ENCODE results near the gene VEZT.
"Not testable (repeated sequence)": the region's sequence is repeated elsewhere in the genome, so short reads cannot be mapped to it uniquely, and the experiment has no call there.

VEZT gene

DNA sequence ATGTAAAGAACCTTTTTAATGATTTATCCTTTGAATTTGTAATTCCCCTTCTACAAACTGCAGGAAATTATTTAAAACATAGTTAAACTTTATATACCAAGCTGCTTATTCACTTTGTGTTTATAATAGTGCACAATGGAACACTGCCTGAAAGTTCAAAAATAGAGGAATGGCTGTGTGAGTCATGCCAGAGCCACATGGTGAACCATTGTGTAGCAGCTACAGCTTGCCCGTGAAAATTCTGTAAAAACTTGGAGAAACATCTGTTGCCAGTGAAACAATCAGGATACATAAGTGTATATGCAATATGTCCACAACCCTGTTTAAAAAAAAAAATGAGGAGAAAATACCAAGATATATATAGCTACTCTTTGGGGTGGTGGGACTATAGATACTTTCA is 59.5 kb downstream of the VEZT start:
- DNase-seq: no peak
- no peak overlapping the region for H3K4me3 Mint-ChIP-seq
- H3K36me3 Mint-ChIP-seq (ENCODE audit: low read depth): peaks cover 78% of the 10 kb centered on the region
- H3K9me3 Mint-ChIP-seq: no peaks in the 10 kb centered on the region
- no peak overlapping the region for H3K27ac Mint-ChIP-seq
- H3K4me1 Mint-ChIP-seq (ENCODE audit: low read depth): no peaks in the 10 kb centered on the region
- no peaks in the 10 kb centered on the region for H3K27me3 Mint-ChIP-seq

DNA sequence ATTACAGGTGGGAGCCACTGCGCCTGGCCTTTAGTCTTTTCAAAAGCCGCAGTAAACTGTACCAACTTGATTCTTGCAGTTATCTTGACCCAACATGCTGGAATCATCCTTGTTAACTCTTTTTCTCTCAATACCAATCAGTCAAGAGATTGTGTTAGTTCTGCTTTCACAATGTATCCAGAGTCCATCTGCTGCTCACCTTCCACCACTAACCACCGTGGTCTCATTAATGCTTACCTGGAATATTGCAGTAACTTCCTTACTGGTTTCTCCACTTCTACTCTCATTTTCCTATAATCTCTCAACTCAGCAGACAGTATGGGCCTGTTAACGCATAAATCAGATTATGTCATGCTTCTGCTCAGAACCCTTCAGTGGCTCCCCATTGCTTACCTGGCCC is 62.2 kb downstream of the VEZT start:
- Mint-ChIP-seq H3K27me3 (no peaks in the 10 kb centered on the region), H3K9me3 (no peaks in the 10 kb centered on the region), H3K27ac (no peak overlapping the region), H3K4me3 (no peak overlapping the region), H3K36me3 (ENCODE audit: low read depth) (peaks cover 84% of the 10 kb centered on the region), H3K4me1 (ENCODE audit: low read depth) (no peaks in the 10 kb centered on the region)
- no peak for DNase-seq

DNA sequence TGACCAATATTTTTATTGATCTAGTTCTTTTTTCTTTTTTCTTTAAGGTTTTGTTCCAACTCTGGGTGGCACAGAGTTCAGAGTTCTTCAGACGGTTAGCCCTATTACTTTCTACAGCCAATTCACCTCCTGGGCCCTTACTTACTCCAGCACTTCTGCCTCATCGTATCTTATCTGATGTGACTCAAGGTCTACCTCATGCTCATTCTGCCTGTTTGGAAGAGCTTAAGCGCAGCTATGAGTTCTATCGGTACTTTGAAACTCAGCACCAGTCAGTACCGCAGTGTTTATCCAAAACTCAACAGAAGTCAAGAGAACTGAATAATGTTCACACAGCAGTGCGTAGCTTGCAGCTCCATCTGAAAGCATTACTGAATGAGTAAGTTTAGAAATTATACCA is 64.7 kb downstream of the VEZT start:
- no peak overlapping the region for H3K27ac Mint-ChIP-seq
- H3K36me3 Mint-ChIP-seq (ENCODE audit: low read depth): peaks cover 85% of the 10 kb centered on the region
- H3K4me3 Mint-ChIP-seq: no peak overlapping the region

DNA sequence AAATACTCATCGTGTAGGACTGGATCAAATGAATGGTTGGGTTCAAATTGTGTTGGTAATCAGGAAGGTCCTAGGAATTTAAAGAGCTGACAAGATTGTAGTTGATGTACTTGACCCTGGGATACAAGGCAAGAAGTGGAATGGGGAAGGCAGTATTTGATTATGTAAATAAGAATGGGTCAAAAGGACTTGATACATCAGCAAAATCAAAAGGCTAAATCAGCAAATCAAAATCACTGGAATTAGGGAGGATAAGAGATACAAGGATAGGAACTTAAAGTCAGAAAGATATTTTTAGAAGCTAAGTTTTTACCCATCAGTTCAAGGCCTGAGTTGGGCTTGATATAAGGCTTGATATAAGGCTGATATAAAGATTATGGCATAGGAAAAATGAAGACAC is 65.8 kb downstream of the VEZT start:
- no peak for DNase-seq
- Mint-ChIP-seq H3K4me1 (ENCODE audit: low read depth) (no peaks in the 10 kb centered on the region), H3K27ac (no peak overlapping the region), H3K4me3 (no peak overlapping the region), H3K9me3 (no peaks in the 10 kb centered on the region), H3K27me3 (no peaks in the 10 kb centered on the region), H3K36me3 (ENCODE audit: low read depth) (peaks cover 84% of the 10 kb centered on the region)

More for the DNA sequence above, 64.7 kb downstream of the VEZT start:
- H3K4me1 Mint-ChIP-seq (ENCODE audit: low read depth): no peaks in the 10 kb centered on the region
- no peaks in the 10 kb centered on the region for H3K27me3 Mint-ChIP-seq
- H3K9me3 Mint-ChIP-seq: no peaks in the 10 kb centered on the region
- DNase-seq: no peak

DNA sequence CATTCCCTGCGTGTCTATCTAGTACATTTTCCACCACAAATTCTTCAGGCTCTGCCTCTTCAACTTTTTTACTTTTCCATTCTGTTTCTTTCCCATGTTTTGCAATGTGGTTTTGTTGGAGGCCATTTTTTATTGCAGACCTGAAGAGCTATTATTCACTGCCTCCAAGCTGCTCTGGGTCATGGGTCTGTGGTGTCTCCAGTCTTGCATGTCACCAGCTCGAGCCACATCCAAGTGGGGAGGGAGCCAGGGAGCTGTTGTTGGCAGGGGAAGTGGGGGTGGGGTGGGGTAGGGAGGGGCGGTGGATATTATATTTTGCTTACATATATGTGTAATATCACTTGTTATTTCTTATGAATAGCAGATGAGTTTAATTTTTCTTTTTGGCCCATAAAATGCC is 69.1 kb downstream of the VEZT start:
- H3K27ac Mint-ChIP-seq: no peak overlapping the region
- peaks cover 85% of the 10 kb centered on the region for H3K36me3 Mint-ChIP-seq (ENCODE audit: low read depth)
- no peak overlapping the region for H3K4me3 Mint-ChIP-seq
- H3K9me3 Mint-ChIP-seq: no peaks in the 10 kb centered on the region
- DNase-seq: no peak
- H3K27me3 Mint-ChIP-seq: no peaks in the 10 kb centered on the region
- no peaks in the 10 kb centered on the region for H3K4me1 Mint-ChIP-seq (ENCODE audit: low read depth)

DNA sequence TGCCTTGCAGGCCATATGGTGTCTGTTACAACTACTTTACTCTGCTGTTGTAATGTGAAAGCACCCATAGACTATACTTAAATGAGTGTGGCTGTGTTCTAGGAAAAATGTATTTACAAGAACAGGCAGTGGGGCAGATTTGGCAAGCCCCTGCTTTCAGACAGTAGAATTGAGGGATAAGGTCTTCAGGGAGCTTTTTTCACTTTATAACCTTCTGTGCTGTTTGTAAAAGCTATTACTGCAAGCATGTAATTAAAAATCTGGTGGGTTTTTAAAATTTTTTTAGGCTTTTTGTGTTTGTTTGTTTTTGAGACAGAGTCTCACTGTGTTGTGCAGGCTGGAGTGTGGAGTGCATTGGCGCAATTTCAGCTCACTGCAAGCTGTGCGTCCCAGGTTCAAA is 73.9 kb downstream of the VEZT start:
- H3K4me3 Mint-ChIP-seq: no peak overlapping the region
- H3K27me3 Mint-ChIP-seq: no peaks in the 10 kb centered on the region
- H3K36me3 Mint-ChIP-seq (ENCODE audit: low read depth): peaks cover 78% of the 10 kb centered on the region
- H3K9me3 Mint-ChIP-seq: no peaks in the 10 kb centered on the region
- no peak overlapping the region for H3K27ac Mint-ChIP-seq
- no peak for DNase-seq
- H3K4me1 Mint-ChIP-seq (ENCODE audit: low read depth): no peaks in the 10 kb centered on the region

DNA sequence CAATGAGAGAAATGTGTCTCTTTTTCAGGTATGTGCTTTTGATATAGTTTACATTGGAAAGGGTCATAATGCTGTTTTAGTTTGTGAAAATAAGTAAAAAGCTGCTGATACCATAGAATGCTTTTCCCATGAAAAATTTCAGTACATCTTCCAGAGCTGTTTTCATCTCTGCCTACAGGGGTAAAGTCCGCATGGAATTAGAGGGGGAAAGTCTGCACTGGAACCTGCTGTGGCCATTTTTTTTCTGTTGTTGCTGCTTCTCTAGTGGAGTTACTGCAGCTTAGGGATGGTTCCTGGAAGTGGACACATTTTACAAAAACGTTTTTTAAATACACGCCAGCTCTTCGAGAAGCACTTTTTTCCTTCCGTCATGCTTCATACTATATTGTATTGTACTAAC is 81.3 kb downstream of the VEZT start:
- Mint-ChIP-seq H3K27ac (no peak overlapping the region), H3K27me3 (no peaks in the 10 kb centered on the region), H3K4me1 (ENCODE audit: low read depth) (peaks cover 2% of the 10 kb centered on the region), H3K4me3 (no peak overlapping the region), H3K9me3 (no peaks in the 10 kb centered on the region), H3K36me3 (ENCODE audit: low read depth) (peaks cover 75% of the 10 kb centered on the region)
- DNase-seq: no peak

DNA sequence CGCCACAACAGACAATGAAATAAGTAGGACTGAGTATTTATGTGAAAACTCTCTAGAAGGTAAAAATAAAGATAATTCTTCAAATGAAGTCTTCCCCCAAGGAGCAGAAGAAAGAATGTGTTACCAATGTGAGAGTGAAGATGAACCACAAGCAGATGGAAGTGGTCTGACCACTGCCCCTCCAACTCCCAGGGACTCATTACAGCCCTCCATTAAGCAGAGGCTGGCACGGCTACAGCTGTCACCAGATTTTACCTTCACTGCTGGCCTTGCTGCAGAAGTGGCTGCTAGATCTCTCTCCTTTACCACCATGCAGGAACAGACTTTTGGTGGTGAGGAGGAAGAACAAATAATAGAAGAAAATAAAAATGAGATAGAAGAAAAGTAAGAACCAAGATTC is 82.7 kb downstream of the VEZT start:
- no peaks in the 10 kb centered on the region for H3K9me3 Mint-ChIP-seq
- H3K36me3 Mint-ChIP-seq (ENCODE audit: low read depth): peaks cover 74% of the 10 kb centered on the region
- H3K4me1 Mint-ChIP-seq (ENCODE audit: low read depth): peaks cover 2% of the 10 kb centered on the region
- DNase-seq: no peak
- no peak overlapping the region for H3K4me3 Mint-ChIP-seq
- no peaks in the 10 kb centered on the region for H3K27me3 Mint-ChIP-seq
- no peak overlapping the region for H3K27ac Mint-ChIP-seq

DNA sequence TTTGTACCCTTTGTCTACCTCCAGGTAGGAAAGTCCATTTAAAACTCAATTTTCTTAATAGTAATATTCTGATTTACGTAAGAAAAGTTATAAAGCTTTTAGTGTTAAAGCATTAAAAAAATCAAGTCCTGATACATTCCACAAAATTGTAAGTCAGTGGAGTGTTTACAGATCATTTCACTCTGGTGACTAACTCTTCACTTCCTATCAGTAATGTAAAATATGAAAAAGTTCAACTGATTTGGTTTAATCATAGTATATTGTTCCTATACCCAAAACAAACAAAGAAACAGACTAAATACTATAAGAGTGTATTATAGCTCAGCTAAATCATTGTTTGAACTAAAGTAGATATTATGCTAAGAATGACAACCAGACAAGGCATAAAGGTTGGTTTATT is 85.9 kb downstream of the VEZT start:
- Mint-ChIP-seq H3K4me3 (no peak overlapping the region), H3K4me1 (ENCODE audit: low read depth) (peaks cover 2% of the 10 kb centered on the region), H3K9me3 (no peaks in the 10 kb centered on the region), H3K27ac (no peak overlapping the region), H3K36me3 (ENCODE audit: low read depth) (peaks cover 55% of the 10 kb centered on the region), H3K27me3 (no peaks in the 10 kb centered on the region)
- no peak for DNase-seq

DNA sequence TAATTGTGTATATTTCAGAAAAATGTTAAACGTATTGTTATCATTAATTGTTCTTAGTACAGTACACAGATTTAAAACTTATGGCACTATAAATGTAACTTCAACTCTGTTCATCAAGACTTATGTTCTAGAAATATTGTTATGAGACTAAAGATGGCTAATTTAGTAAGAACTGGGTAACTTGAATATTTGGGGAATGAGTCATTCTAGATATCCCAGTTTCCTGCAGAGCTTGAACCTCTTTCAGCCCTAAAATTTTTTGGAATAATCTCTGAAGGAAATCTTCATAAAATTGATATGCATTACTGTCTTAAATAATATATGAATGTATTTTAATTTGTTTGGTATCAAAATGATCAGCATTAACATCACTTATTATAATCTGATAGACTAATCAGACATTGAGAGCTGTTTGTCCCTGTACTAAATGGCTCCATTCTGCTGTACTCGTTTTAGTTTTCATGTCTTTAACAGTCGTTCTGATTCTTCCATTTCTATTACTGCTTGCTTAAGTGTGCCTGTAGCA is 87.1 kb downstream of the VEZT start:
- Mint-ChIP-seq H3K27ac (no peak overlapping the region), H3K36me3 (ENCODE audit: low read depth) (peaks cover 56% of the 10 kb centered on the region), H3K4me1 (ENCODE audit: low read depth) (peaks cover 2% of the 10 kb centered on the region), H3K27me3 (no peaks in the 10 kb centered on the region), H3K9me3 (no peaks in the 10 kb centered on the region), H3K4me3 (no peak overlapping the region)
- no peak for DNase-seq

DNA sequence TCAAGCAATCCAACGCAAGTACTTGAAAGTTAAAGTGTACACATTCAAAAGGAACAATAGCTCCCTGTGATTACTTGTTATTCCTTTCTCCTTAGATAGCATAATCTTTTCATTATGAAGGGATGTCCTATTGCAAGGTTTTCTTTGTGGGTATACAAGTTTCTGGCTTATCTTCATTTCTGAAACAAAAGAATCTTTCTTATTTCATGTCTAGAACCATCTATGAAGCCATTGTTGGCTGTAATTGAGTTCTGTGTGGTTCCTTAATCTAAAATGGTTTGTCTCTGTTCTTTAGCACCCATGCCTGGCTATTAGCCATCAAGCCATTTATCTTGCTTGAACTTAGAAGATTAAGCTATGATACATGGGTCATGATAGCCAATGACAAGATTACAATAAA is 95.0 kb downstream of the VEZT start:
- Mint-ChIP-seq H3K27me3 (peaks cover 6% of the 10 kb centered on the region), H3K9me3 (no peaks in the 10 kb centered on the region), H3K4me1 (ENCODE audit: low read depth) (no peaks in the 10 kb centered on the region), H3K27ac (no peak overlapping the region), H3K4me3 (no peak overlapping the region), H3K36me3 (ENCODE audit: low read depth) (peaks cover 17% of the 10 kb centered on the region)
- no peak for DNase-seq

DNA sequence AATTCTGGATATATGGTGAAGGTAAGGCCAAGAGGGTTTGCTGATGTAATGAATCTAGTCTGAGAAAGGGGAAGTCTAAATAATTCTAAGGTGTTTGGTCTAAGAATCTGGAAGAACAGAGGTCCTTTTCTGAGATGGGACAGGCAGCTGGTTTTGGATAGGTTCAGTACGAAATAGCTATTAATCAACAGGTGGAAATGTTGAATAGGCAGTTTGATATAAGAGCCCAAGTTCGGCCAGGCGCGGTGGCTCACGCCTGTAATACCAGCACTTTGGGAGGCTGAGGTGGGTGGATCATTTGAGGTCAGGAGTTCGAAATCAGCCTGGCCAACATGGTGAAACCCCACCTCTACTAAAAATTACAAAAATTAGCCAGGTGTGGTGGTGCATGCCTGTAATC is 97.1 kb downstream of the VEZT start:
- DNase-seq; H3K4me1 Mint-ChIP-seq (ENCODE audit: low read depth); H3K4me3 Mint-ChIP-seq; H3K9me3 Mint-ChIP-seq; H3K27me3 Mint-ChIP-seq; H3K27ac Mint-ChIP-seq; H3K36me3 Mint-ChIP-seq (ENCODE audit: low read depth): not testable (repeated sequence)

DNA sequence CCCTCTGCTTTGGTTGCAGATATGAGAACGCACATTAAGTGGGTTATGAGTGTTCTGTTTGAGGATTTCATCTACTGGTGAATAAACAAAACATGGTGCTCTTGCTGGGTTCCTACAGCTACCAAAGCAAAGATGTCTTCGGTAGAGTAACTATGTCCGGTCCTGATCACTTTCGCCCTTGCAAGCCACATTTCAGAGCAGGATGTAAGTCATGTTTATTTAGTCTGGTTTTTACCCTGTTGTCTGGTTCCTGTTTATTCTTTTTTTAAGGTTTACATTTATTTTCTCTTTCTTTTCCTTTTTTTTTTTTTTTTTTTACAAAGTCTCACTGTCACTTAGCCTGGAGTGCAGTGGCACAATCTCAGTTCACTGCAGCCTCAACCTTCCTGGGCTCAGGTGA is 99.2 kb downstream of the VEZT start:
- H3K27ac Mint-ChIP-seq: no peak overlapping the region
- no peaks in the 10 kb centered on the region for H3K4me1 Mint-ChIP-seq (ENCODE audit: low read depth)
- H3K9me3 Mint-ChIP-seq: no peaks in the 10 kb centered on the region
- peaks cover 6% of the 10 kb centered on the region for H3K27me3 Mint-ChIP-seq
- H3K36me3 Mint-ChIP-seq (ENCODE audit: low read depth): no peaks in the 10 kb centered on the region
- no peak overlapping the region for H3K4me3 Mint-ChIP-seq
- DNase-seq: no peak

DNA sequence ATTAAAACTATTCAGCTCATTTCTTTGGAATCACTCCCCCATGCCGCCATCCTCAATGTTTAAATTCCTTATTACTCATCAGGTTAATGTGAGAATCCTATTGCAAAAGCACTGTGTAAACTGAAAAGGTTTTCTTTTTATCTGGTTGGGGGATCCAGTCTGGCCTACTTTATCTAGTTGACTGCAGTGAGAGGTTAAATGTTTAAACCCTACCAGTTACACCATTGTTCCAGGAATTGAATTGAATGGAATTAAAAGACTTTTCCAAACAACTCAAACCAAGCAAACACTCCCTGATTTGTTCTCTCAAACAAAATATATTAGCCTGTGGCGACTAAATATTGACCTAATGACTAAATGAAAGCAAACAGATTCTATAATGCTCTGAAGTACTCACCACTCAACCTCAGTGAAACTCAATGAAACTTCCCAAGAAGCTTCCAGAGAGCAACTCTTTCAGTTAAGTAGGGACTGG is 100.5 kb downstream of the VEZT start:
- Mint-ChIP-seq H3K4me3 (no peak overlapping the region), H3K27ac (no peak overlapping the region), H3K9me3 (no peaks in the 10 kb centered on the region), H3K4me1 (ENCODE audit: low read depth) (no peaks in the 10 kb centered on the region), H3K36me3 (ENCODE audit: low read depth) (no peaks in the 10 kb centered on the region), H3K27me3 (peaks cover 6% of the 10 kb centered on the region)
- DNase-seq: no peak

DNA sequence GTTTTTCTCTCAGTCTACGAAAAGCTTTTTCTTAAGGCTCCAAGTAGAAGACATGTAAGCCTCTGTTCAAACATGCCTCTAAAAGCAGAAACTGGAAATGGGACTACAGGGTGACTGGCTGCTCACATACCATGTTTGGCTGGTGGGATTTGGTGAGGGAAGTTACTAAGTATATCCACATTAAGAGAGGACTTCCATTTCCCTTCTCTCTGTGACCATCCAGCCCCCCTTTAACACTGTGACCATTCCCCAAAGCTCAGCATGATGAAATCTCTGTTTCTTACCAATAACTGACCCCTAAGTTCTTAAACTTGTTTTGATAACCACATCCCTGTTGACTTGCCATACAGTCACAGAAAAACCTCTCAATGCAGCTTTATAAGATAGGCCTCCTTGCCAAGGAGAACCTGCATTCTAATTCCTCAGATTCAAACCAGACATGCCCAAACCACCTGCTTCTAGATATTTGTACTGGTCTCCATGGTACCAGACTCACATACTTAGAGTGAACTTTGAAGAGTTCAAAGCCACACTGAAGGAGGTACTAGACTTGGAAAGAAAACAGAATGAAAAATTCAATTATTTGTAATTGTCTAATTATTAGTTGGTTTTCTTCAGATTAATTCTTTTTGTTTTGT is 102.2 kb downstream of the VEZT start:
- peaks cover 3% of the 10 kb centered on the region for H3K27me3 Mint-ChIP-seq
- H3K27ac Mint-ChIP-seq: no peak overlapping the region
- DNase-seq: no peak
- no peak overlapping the region for H3K4me3 Mint-ChIP-seq
- no peaks in the 10 kb centered on the region for H3K4me1 Mint-ChIP-seq (ENCODE audit: low read depth)
- H3K9me3 Mint-ChIP-seq: no peaks in the 10 kb centered on the region
- no peaks in the 10 kb centered on the region for H3K36me3 Mint-ChIP-seq (ENCODE audit: low read depth)

All from activated T-cell treated with anti-CD3 and anti-CD28 coated beads, Interleukin-2, amount 50 U/mL, for 24 hours (primary cell).